ENCODE results near the gene KRT17.
"Not testable (repeated sequence)": the region's sequence is repeated elsewhere in the genome, so short reads cannot be mapped to it uniquely, and the experiment has no call there.

Gene KRT17

GRCh38 chr17:41626914-41627295, 2.5 kb upstream of the KRT17 start:
- not testable (repeated sequence) for H3K27ac ChIP-seq (ENCODE audit: insufficient read depth, low read length, poor library complexity, severe bottlenecking); DNase-seq; H3K27me3 ChIP-seq (replicated peaks; ENCODE audit: control insufficient read depth, insufficient read depth, low read length, poor library complexity, severe bottlenecking); H3K9me3 ChIP-seq (ENCODE audit: control insufficient read depth, low read length); H3K4me1 ChIP-seq (ENCODE audit: control insufficient read depth, insufficient read depth, low read length, poor library complexity, severe bottlenecking); H3K36me3 ChIP-seq (ENCODE audit: control insufficient read depth, insufficient read depth, low read length); H3K4me3 ChIP-seq (ENCODE audit: insufficient read depth, low read depth, low read length, poor library complexity, severe bottlenecking)

GRCh38 chr17:41626028-41626913, 1.9 kb upstream of the KRT17 start:
- not testable (repeated sequence) for H3K4me1 ChIP-seq (ENCODE audit: control insufficient read depth, insufficient read depth, low read length, poor library complexity, severe bottlenecking); H3K9me3 ChIP-seq (ENCODE audit: control insufficient read depth, low read length); H3K27ac ChIP-seq (ENCODE audit: insufficient read depth, low read length, poor library complexity, severe bottlenecking); H3K27me3 ChIP-seq (replicated peaks; ENCODE audit: control insufficient read depth, insufficient read depth, low read length, poor library complexity, severe bottlenecking); H3K36me3 ChIP-seq (ENCODE audit: control insufficient read depth, insufficient read depth, low read length); H3K4me3 ChIP-seq (ENCODE audit: insufficient read depth, low read depth, low read length, poor library complexity, severe bottlenecking); DNase-seq

GRCh38 chr17:41625602-41626001, 1.2 kb upstream of the KRT17 start:
- Histone ChIP-seq H3K36me3 (ENCODE audit: control insufficient read depth, insufficient read depth, low read length) (no peaks in the 10 kb centered on the region), H3K27ac (ENCODE audit: insufficient read depth, low read length, poor library complexity, severe bottlenecking) (no peak overlapping the region), H3K27me3 (replicated peaks; ENCODE audit: control insufficient read depth, insufficient read depth, low read length, poor library complexity, severe bottlenecking) (no peaks in the 10 kb centered on the region), H3K4me3 (ENCODE audit: insufficient read depth, low read depth, low read length, poor library complexity, severe bottlenecking) (no peak overlapping the region), H3K4me1 (ENCODE audit: control insufficient read depth, insufficient read depth, low read length, poor library complexity, severe bottlenecking) (no peaks in the 10 kb centered on the region), H3K9me3 (ENCODE audit: control insufficient read depth, low read length) (no peaks in the 10 kb centered on the region)
- DNase-seq, result no peak

- not testable (repeated sequence) for H3K36me3 ChIP-seq (ENCODE audit: control insufficient read depth, insufficient read depth, low read length); H3K9me3 ChIP-seq (ENCODE audit: control insufficient read depth, low read length); H3K4me3 ChIP-seq (ENCODE audit: insufficient read depth, low read depth, low read length, poor library complexity, severe bottlenecking); DNase-seq; H3K27ac ChIP-seq (ENCODE audit: insufficient read depth, low read length, poor library complexity, severe bottlenecking); H3K27me3 ChIP-seq (replicated peaks; ENCODE audit: control insufficient read depth, insufficient read depth, low read length, poor library complexity, severe bottlenecking); H3K4me1 ChIP-seq (ENCODE audit: control insufficient read depth, insufficient read depth, low read length, poor library complexity, severe bottlenecking)
Measured at GRCh38 chr17:41623184-41623861, 1.1 kb downstream of the KRT17 start.

GRCh38 chr17:41622340-41623183, 1.8 kb downstream of the KRT17 start:
- not testable (repeated sequence) for DNase-seq; H3K27me3 ChIP-seq (replicated peaks; ENCODE audit: control insufficient read depth, insufficient read depth, low read length, poor library complexity, severe bottlenecking); H3K4me1 ChIP-seq (ENCODE audit: control insufficient read depth, insufficient read depth, low read length, poor library complexity, severe bottlenecking); H3K27ac ChIP-seq (ENCODE audit: insufficient read depth, low read length, poor library complexity, severe bottlenecking); H3K4me3 ChIP-seq (ENCODE audit: insufficient read depth, low read depth, low read length, poor library complexity, severe bottlenecking); H3K36me3 ChIP-seq (ENCODE audit: control insufficient read depth, insufficient read depth, low read length); H3K9me3 ChIP-seq (ENCODE audit: control insufficient read depth, low read length)

GRCh38 chr17:41621916-41622315, 2.5 kb downstream of the KRT17 start:
- Histone ChIP-seq H3K9me3 (ENCODE audit: control insufficient read depth, low read length) (no peaks in the 10 kb centered on the region), H3K4me1 (ENCODE audit: control insufficient read depth, insufficient read depth, low read length, poor library complexity, severe bottlenecking) (no peaks in the 10 kb centered on the region), H3K36me3 (ENCODE audit: control insufficient read depth, insufficient read depth, low read length) (no peaks in the 10 kb centered on the region), H3K27ac (ENCODE audit: insufficient read depth, low read length, poor library complexity, severe bottlenecking) (no peak overlapping the region), H3K27me3 (replicated peaks; ENCODE audit: control insufficient read depth, insufficient read depth, low read length, poor library complexity, severe bottlenecking) (no peaks in the 10 kb centered on the region), H3K4me3 (ENCODE audit: insufficient read depth, low read depth, low read length, poor library complexity, severe bottlenecking) (no peak overlapping the region)
- no peak for DNase-seq

GRCh38 chr17:41621435-41621817, 2.9 kb downstream of the KRT17 start:
- not testable (repeated sequence) for H3K4me1 ChIP-seq (ENCODE audit: control insufficient read depth, insufficient read depth, low read length, poor library complexity, severe bottlenecking); H3K36me3 ChIP-seq (ENCODE audit: control insufficient read depth, insufficient read depth, low read length); H3K9me3 ChIP-seq (ENCODE audit: control insufficient read depth, low read length); H3K27ac ChIP-seq (ENCODE audit: insufficient read depth, low read length, poor library complexity, severe bottlenecking); H3K27me3 ChIP-seq (replicated peaks; ENCODE audit: control insufficient read depth, insufficient read depth, low read length, poor library complexity, severe bottlenecking); H3K4me3 ChIP-seq (ENCODE audit: insufficient read depth, low read depth, low read length, poor library complexity, severe bottlenecking); DNase-seq

- no peak overlapping the region for H3K4me3 ChIP-seq (ENCODE audit: insufficient read depth, low read depth, low read length, poor library complexity, severe bottlenecking)
Measured at GRCh38 chr17:41620583-41621434, 3.6 kb downstream of the KRT17 start.

GRCh38 chr17:41619927-41620582, 4.3 kb downstream of the KRT17 start:
- H3K9me3 ChIP-seq (ENCODE audit: control insufficient read depth, low read length); H3K4me3 ChIP-seq (ENCODE audit: insufficient read depth, low read depth, low read length, poor library complexity, severe bottlenecking); H3K27me3 ChIP-seq (replicated peaks; ENCODE audit: control insufficient read depth, insufficient read depth, low read length, poor library complexity, severe bottlenecking); H3K36me3 ChIP-seq (ENCODE audit: control insufficient read depth, insufficient read depth, low read length); H3K27ac ChIP-seq (ENCODE audit: insufficient read depth, low read length, poor library complexity, severe bottlenecking); DNase-seq; H3K4me1 ChIP-seq (ENCODE audit: control insufficient read depth, insufficient read depth, low read length, poor library complexity, severe bottlenecking): not testable (repeated sequence)

More at GRCh38 chr17:41620583-41621434, 3.6 kb downstream of the KRT17 start:
- H3K4me1 ChIP-seq (ENCODE audit: control insufficient read depth, insufficient read depth, low read length, poor library complexity, severe bottlenecking), result no peaks in the 10 kb centered on the region
- no peaks in the 10 kb centered on the region for H3K27me3 ChIP-seq (replicated peaks; ENCODE audit: control insufficient read depth, insufficient read depth, low read length, poor library complexity, severe bottlenecking)
- H3K27ac ChIP-seq (ENCODE audit: insufficient read depth, low read length, poor library complexity, severe bottlenecking), result no peak overlapping the region
- no peaks in the 10 kb centered on the region for H3K9me3 ChIP-seq (ENCODE audit: control insufficient read depth, low read length)
- H3K36me3 ChIP-seq (ENCODE audit: control insufficient read depth, insufficient read depth, low read length), result no peaks in the 10 kb centered on the region
- no peak for DNase-seq

Measured in effector memory CD4-positive, alpha-beta T cell (primary cell).